Measurements from ENCODE around the gene NDUFC1. TPM values are rescaled to one million over a fixed set of nuclear protein-coding genes. Genes with fewer than 3 reads are reported as not detected.
"Not testable (repeated sequence)": the region's sequence is repeated elsewhere in the genome, so short reads cannot be mapped to it uniquely, and the experiment has no call there.

NDUFC1 gene
- total RNA-seq, 1 experiment from 2014 or later = 59.1 TPM

- H2BK12ac ChIP-seq (ENCODE audit: insufficient read length, low read depth, low read length) = no peak overlapping the region
- no peak overlapping the region for H3K18ac ChIP-seq (ENCODE audit: insufficient read length, low read depth, low read length)
- H3K23me2 ChIP-seq (ENCODE audit: insufficient read length, low read depth, low read length, poor library complexity, severe bottlenecking) = no peaks in the 10 kb centered on the region
- no CpG with 5 or more reads among the region's 2 CpGs for WGBS (ENCODE audit: extremely low coverage, insufficient read length, low lambda C conversion rate)
- H3K4me1 ChIP-seq (ENCODE audit: insufficient read depth, low read length) = no peaks in the 10 kb centered on the region
- no peak for DNase-seq
- no peak overlapping the region for H2BK120ac ChIP-seq (ENCODE audit: low read depth, low read length, poor library complexity, severe bottlenecking)
- no peak overlapping the region for H4K91ac ChIP-seq (ENCODE audit: insufficient read length, low read depth, low read length)
- H2AFZ ChIP-seq (ENCODE audit: low read length) = no peak overlapping the region
- H2BK5ac ChIP-seq (ENCODE audit: insufficient read length, low read length) = no peak overlapping the region
- Mint-ChIP-seq H3K27ac (no peak overlapping the region), H3K4me1 (0 out of 4 replicates have a peak, but pooled peaks cover 0 to 2% of the 10 kb centered on the region in 2 experiments), H3K4me3 (no peak overlapping the region), H3K36me3 (ENCODE audit: insufficient read depth in 1 of 3, low read depth in 3 of 3) (no peaks in the 10 kb centered on the region), H3K27me3 (ENCODE audit: low read depth) (no peaks in the 10 kb centered on the region), H3K9me3 (no peaks in the 10 kb centered on the region)
- no peak overlapping the region for H2BK20ac ChIP-seq (ENCODE audit: low read depth, low read length, poor library complexity, severe bottlenecking)
- no peaks in the 10 kb centered on the region for H3K9me3 ChIP-seq (ENCODE audit: control insufficient read depth, low read depth, low read length)
- no peaks in the 10 kb centered on the region for H3K79me1 ChIP-seq (ENCODE audit: insufficient read depth, low read depth, low read length, poor library complexity, severe bottlenecking)
- no peaks in the 10 kb centered on the region for H3K79me2 ChIP-seq (ENCODE audit: insufficient read depth, low read length)
- no peak overlapping the region for H2BK15ac ChIP-seq (ENCODE audit: low read depth, low read length)
- TF ChIP-seq CTCF (conservative IDR thresholded peaks at IDR 0.05) = no peak
- H3K27me3 ChIP-seq (ENCODE audit: insufficient read depth, low read length) = no peaks in the 10 kb centered on the region
- H2AK5ac ChIP-seq (ENCODE audit: insufficient read length, low read length) = no peak overlapping the region
- H4K20me1 ChIP-seq (ENCODE audit: control insufficient read depth, insufficient read depth, insufficient read length) = no peaks in the 10 kb centered on the region
- no peak overlapping the region for H3K4ac ChIP-seq (ENCODE audit: low read depth, low read length)
- H4K5ac ChIP-seq (ENCODE audit: insufficient read length, low read depth, low read length) = no peak overlapping the region
- H3K27ac ChIP-seq (ENCODE audit: insufficient read length, low read depth, low read length) = no peak overlapping the region
- no peak overlapping the region for H3T11ph ChIP-seq (ENCODE audit: low read length)
- no peak overlapping the region for H3K23ac ChIP-seq (ENCODE audit: insufficient read length, low read depth, low read length)
- no peak overlapping the region for H3K9ac ChIP-seq (ENCODE audit: extremely low read depth, insufficient read length, low read length)
- no peak overlapping the region for H3K56ac ChIP-seq (ENCODE audit: insufficient read length, low read depth, low read length)
- no peak overlapping the region for H3K4me2 ChIP-seq (ENCODE audit: insufficient read depth, insufficient read length, low read length)
- no peak overlapping the region for H3K14ac ChIP-seq (ENCODE audit: insufficient read depth, low read length)
- no peak overlapping the region for H4K8ac ChIP-seq (replicated peaks; ENCODE audit: insufficient read length, low read depth, low read length)
These were observed 45.9 kb downstream of the NDUFC1 start for GRCh38 chr4:139256349-139256748.

DNA sequence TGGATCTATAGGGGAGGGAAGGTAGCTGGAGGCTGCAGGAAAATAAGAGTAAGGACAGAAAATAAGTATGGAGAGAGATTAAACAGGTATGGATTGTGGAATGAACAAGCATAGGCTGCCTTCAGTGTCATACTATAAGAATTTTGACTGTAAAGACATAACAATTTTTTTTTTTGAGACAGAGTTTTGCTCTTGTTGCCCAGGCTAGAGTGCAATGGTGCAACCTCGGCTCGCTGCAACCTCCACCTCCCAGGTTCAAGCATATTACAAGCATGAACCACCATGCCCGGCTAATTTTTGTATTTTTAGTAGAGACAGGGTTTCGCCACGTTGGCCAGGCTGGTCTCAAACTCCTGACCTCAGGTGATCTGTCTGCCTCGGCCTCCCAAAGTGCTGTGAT lies 46.7 kb downstream of the NDUFC1 start:
- H4K91ac ChIP-seq (ENCODE audit: insufficient read length, low read depth, low read length); H3K4ac ChIP-seq (ENCODE audit: low read depth, low read length); H3K79me1 ChIP-seq (ENCODE audit: insufficient read depth, low read depth, low read length, poor library complexity, severe bottlenecking); H3K14ac ChIP-seq (ENCODE audit: insufficient read depth, low read length); H2BK12ac ChIP-seq (ENCODE audit: insufficient read length, low read depth, low read length); H3K27me3 Mint-ChIP-seq (ENCODE audit: low read depth); H2BK15ac ChIP-seq (ENCODE audit: low read depth, low read length); H3K27me3 ChIP-seq (ENCODE audit: insufficient read depth, low read length); H3K9ac ChIP-seq (ENCODE audit: extremely low read depth, insufficient read length, low read length); H3K56ac ChIP-seq (ENCODE audit: insufficient read length, low read depth, low read length); H3K4me3 Mint-ChIP-seq; H3K4me1 Mint-ChIP-seq; H4K8ac ChIP-seq (replicated peaks; ENCODE audit: insufficient read length, low read depth, low read length); H3K9me3 Mint-ChIP-seq; H3K4me2 ChIP-seq (ENCODE audit: insufficient read depth, insufficient read length, low read length); H2BK120ac ChIP-seq (ENCODE audit: low read depth, low read length, poor library complexity, severe bottlenecking); H2BK5ac ChIP-seq (ENCODE audit: insufficient read length, low read length); H3K23ac ChIP-seq (ENCODE audit: insufficient read length, low read depth, low read length); H3K27ac ChIP-seq (ENCODE audit: insufficient read length, low read depth, low read length); H3K27ac Mint-ChIP-seq; H2AFZ ChIP-seq (ENCODE audit: low read length); H3K23me2 ChIP-seq (ENCODE audit: insufficient read length, low read depth, low read length, poor library complexity, severe bottlenecking); H2AK5ac ChIP-seq (ENCODE audit: insufficient read length, low read length); H3K9me3 ChIP-seq (ENCODE audit: control insufficient read depth, low read depth, low read length); H3K79me2 ChIP-seq (ENCODE audit: insufficient read depth, low read length); H4K5ac ChIP-seq (ENCODE audit: insufficient read length, low read depth, low read length); H3K4me1 ChIP-seq (ENCODE audit: insufficient read depth, low read length); H4K20me1 ChIP-seq (ENCODE audit: control insufficient read depth, insufficient read depth, insufficient read length); H3K18ac ChIP-seq (ENCODE audit: insufficient read length, low read depth, low read length); H2BK20ac ChIP-seq (ENCODE audit: low read depth, low read length, poor library complexity, severe bottlenecking); DNase-seq; H3T11ph ChIP-seq (ENCODE audit: low read length); H3K36me3 Mint-ChIP-seq (ENCODE audit: insufficient read depth in 1 of 3, low read depth in 3 of 3): not testable (repeated sequence)
- no CpG with 5 or more reads among the region's 6 CpGs for WGBS (ENCODE audit: extremely low coverage, insufficient read length, low lambda C conversion rate)

Measured in H9 (cell line).